Left renal cortex interstitium (tissue), 4 donors: ENCODE measurements around the gene PPP2R2C. TPM values are rescaled to one million over a fixed set of nuclear protein-coding genes. Genes with fewer than 3 reads are reported as not detected.

Experiments
- DNase-seq, 4 donors: peaks; one replicate each; pipeline ENCODE4 v3.0.0-alpha.2; 2013; ENCODE audit warnings: low read depth in 4 of 4, low spot score in 2 of 4, missing footprints in 1 of 4
- polyA plus RNA-seq, 4 donors: library from polyadenylated mRNA; unstranded; fragments of 120-200 nt; gene quantifications; one replicate each; pipeline ENCODE4 v1.2.1, GENCODE V29; 2013; ENCODE audit not compliant: insufficient read length in 4 of 4

The PPP2R2C gene
- polyA plus RNA-seq, 4 donors, result 0.35 to 0.66 (median 0.53) TPM

- no peak for DNase-seq
Observed at GRCh38 chr4:6277139-6277802, 195.1 kb downstream of the PPP2R2C start.

DNA sequence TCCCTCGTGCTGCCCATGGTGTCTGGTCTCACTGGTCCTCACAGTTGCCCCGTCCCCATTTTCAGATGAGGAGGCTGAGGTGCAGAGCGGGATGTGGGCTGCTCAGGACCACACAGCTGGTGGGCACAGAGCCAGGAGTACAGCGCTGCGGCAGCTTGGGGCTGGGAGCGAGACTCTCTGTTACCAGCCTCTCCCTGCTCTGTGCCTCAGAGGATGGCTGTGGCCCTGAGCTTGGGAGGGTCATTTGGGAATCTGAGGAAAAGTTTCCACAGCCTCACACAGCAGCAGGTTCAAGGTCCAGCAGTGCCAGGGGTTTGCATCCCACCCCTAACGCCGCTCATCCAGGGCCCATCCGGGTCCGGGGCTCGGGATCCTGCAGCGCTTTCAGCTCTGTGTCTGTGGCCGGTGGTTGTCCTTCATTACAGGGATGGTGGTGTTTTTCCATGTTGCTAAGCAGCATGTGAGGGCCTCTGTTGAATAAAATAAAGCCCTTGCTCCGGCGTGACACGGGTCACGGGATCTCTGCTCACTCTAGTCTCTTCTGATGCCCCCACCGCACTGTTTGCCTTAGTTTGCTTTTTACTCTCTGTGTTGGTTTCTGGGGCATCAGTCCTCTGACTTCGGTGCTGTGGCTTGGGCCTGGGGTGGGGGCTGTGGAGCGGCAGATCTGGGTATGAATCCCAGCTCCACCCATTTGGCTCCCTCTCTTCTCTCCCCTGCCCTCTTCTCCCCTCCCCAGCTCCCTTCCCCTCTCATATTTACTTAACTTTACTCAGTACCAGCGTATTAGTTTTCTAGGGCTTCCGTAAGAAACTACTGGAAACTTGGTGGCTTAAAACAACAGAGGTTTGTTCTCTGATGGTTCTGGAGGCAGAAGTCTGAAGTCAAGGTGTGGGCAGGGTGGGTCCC lies 196.3 kb downstream of the PPP2R2C start:
- DNase-seq, result no peak

DNA sequence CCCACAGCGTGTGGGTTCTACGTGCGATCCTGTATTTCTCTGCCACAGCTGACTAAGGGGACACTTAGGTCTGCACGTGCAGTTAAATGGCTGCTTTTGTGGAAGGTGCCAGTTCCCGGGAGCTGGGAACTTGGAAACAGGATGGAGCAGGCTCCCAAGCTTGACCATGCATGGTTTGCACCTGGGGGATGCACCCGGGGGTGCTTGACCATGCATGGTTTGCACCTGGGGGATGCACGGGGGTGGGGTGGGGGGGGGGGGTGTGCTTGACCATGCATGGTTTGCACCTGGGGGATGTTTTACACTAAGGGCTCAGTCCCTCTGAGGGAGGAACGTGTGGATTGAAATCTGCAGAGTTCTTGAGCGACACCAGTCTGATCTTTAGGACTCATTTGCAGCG lies 197.1 kb downstream of the PPP2R2C start:
- DNase-seq, result no peak

DNA sequence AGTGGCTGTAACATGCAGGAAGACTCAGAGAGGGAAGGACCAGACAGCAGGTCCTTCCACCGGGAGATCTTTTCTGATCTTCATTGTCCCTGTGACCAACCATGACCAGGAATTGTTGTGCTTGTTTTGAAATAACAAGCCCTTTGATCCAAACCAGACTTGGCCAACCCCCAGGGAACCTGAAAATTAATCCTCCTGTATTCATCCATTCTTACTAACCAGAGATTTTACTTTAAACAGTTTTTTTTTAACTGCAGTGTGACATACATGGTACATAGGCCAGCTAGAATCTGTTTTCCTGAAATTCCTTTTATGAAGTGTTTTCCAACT lies 198.8 kb downstream of the PPP2R2C start:
- DNase-seq, result no peak

DNA sequence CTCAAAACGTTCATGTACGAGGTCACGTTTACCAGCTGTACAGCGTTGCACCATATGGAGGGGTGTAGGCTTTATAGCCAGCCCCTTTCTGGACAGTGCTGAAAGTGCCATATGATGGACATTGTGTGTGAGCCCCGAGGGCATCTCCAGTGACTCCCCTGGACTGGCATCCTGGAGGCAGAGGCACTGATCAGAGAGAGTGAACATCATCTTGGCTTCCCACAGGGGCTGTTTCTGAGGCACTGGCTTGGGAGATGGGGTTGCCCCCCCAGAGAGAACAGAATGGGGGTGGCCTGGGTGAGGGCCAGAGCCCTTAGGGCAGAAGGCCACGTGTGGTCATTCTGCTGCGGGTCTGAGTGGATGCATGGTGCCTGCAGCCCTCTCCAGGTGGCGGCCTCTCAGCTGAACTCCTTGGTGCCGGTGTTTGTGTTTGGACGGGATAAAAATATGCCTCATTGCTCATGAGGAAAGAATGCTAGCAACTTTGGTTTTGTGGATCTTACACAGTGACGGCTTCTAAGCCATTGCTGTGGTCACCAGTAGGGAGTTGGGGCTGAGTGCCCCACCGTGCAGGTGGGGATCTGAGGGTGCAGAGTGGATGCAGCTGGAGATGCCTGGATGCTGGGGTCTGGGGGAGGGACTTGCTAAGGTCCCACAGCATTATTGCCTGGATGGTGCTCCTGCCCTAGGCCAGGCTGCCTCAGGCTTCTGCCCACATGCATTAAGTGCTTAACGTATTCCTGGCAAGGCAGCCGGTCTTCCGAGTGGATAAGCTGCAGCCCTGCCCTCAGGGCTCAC lies 199.4 kb downstream of the PPP2R2C start:
- DNase-seq, result no peak

GRCh38 chr4:6271701-6272465 lies 200.5 kb downstream of the PPP2R2C start:
- DNase-seq, result no peak

DNA sequence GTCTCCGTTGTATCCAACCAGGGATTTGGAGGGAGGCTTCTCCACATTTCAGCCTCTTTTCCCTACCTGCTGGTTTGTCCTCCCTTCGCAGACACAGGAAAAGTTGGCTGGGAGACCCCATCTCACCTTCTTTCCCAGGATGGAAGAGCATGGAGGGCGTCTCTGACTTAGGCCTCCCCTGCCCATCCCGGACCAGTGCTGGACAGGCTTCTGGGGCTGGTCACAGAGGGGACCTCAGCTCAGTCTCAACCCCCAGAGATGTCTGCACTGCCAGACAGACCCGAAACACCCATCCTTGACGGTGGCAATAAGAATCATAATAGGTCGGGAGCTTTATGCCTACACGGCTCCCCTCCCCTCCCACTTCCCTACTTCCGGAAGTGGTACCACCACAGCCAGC lies 201.2 kb downstream of the PPP2R2C start:
- DNase-seq, result no peak

DNA sequence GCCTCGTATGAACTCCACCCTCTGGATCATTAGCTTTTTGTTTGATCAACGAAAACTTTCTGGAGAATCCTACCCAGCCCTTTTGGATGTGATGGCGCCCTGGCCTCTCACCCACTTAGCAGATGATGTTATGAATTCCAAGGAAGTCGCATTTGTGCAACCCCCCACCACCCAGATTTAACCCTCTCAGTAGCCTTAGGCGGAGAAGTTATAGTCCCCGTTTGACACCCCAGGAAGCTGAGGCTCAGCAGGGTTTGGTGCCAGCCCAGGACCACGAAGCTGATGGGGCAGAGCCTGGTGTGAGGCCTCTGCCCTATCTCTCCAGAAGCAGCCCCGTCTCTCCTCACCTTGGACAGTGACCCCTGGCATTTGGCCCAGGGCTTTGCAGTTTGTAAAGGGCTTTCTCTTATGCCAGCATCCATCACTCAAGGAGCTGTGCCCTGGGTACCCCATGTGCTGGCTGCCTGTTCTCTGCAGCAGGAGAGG lies 201.7 kb downstream of the PPP2R2C start:
- DNase-seq, result no peak

Other genes starting within 250 kb of the PPP2R2C start
- 10 to 100 TPM; 24.5 to 32.7 (median 27.8) TPM for gene WFS1, start 202.8 kb downstream of the PPP2R2C start, polyA plus RNA-seq
- gene MAN2B2, start 102.6 kb upstream of the PPP2R2C start, polyA plus RNA-seq, result 10 to 100 TPM; 17.3 to 20.5 (median 19.3) TPM
- 100 to 1,000 TPM; 377 to 482 (median 442) TPM for gene MRFAP1, start 168.1 kb upstream of the PPP2R2C start, polyA plus RNA-seq
- gene S100P, start 221.3 kb upstream of the PPP2R2C start, polyA plus RNA-seq, result 10 to 100 TPM in 2 of 4 donors, 1 to 10 TPM in 2; 4.6 to 14.4 (median 9.7) TPM
- 100 to 1,000 TPM; 114 to 156 (median 123) TPM for gene MRFAP1L1, start 237.3 kb upstream of the PPP2R2C start, polyA plus RNA-seq
- gene BLOC1S4, start 243.6 kb upstream of the PPP2R2C start, polyA plus RNA-seq, result 10 to 100 TPM; 11.3 to 18.3 (median 12.8) TPM